Mesodermal cell (in vitro differentiated cells): ENCODE data around the gene HOXA3.

Source experiments
- H3K27ac ChIP-seq: 2 replicates; pipeline ENCODE4 v1.7.0; 2013; ENCODE audit warnings: mild to moderate bottlenecking, low read depth, low read length, moderate library complexity; ENCODE audit not compliant: severe bottlenecking
- H3K36me3 ChIP-seq: 2 replicates; pipeline ENCODE4 v1.7.1; 2013; ENCODE audit warnings: mild to moderate bottlenecking, low read length, moderate library complexity; ENCODE audit not compliant: control insufficient read depth, insufficient read depth
- H3K4me1 ChIP-seq: one replicate; pipeline ENCODE4 v1.7.1; 2013; ENCODE audit warnings: mild to moderate bottlenecking, low read length; ENCODE audit not compliant: insufficient read depth, control insufficient read depth, poor library complexity, severe bottlenecking
- H3K4me3 ChIP-seq: 2 replicates; pipeline ENCODE4 v1.7.0; 2013; ENCODE audit warnings: low read length, control low read depth, mild to moderate bottlenecking; ENCODE audit not compliant: insufficient read depth, poor library complexity, severe bottlenecking; ENCODE audit errors: extremely low read depth
- H3K9me3 ChIP-seq: 2 replicates; pipeline ENCODE4 v1.7.1; 2013; ENCODE audit warnings: mild to moderate bottlenecking, low read length, moderate library complexity; ENCODE audit not compliant: control insufficient read depth
- WGBS, 2 experiments: methylation state at CpG; one replicate each; pipeline ENCODE4 v1.1.5; 2013; ENCODE audit warnings: missing lambda C conversion rate in 2 of 2; ENCODE audit not compliant: insufficient coverage in 2 of 2; 5-methylcytosine and 5-hydroxymethylcytosine counted together

The HOXA3 gene

GRCh38 chr7:27181795-27182275, 29.5 kb upstream of the HOXA3 start:
- no peaks in the 10 kb centered on the region for H3K36me3 ChIP-seq
- H3K4me3 ChIP-seq = no peak overlapping the region
- WGBS, 2 experiments = 0 to 52% methylated on average over 1 to 3 of the region's 4 CpGs
- no peak overlapping the region for H3K27ac ChIP-seq
- H3K9me3 ChIP-seq = no peaks in the 10 kb centered on the region
- H3K4me1 ChIP-seq = peaks cover 6% of the 10 kb centered on the region

GRCh38 chr7:27180431-27181420, 28.3 kb upstream of the HOXA3 start:
- Histone ChIP-seq H3K4me3 (no peak overlapping the region), H3K36me3 (no peaks in the 10 kb centered on the region), H3K27ac (no peak overlapping the region), H3K9me3 (no peaks in the 10 kb centered on the region), H3K4me1 (peaks cover 6% of the 10 kb centered on the region)
- WGBS, 2 experiments = 26 to 40% methylated on average over 9 of the region's 12 CpGs

GRCh38 chr7:27179503-27180430, 27.4 kb upstream of the HOXA3 start:
- Histone ChIP-seq H3K36me3 (no peaks in the 10 kb centered on the region), H3K4me3 (peak overlapping the region; percentile 16), H3K27ac (peak overlapping the region; percentile 29), H3K4me1 (peaks cover 2% of the 10 kb centered on the region), H3K9me3 (no peaks in the 10 kb centered on the region)
- 2 to 4% methylated on average over 32 to 41 of the region's 56 CpGs for WGBS, 2 experiments

GRCh38 chr7:27179030-27179429, 26.6 kb upstream of the HOXA3 start:
- H3K4me1 ChIP-seq = peaks cover 5% of the 10 kb centered on the region
- H3K27ac ChIP-seq = no peak overlapping the region
- no peaks in the 10 kb centered on the region for H3K36me3 ChIP-seq
- H3K9me3 ChIP-seq = no peaks in the 10 kb centered on the region
- WGBS, 2 experiments = 4 to 5% methylated on average over 12 to 13 of the region's 14 CpGs
- H3K4me3 ChIP-seq = peak overlapping the region; percentile 16

GRCh38 chr7:27178366-27178765, 26.0 kb upstream of the HOXA3 start:
- H3K4me3 ChIP-seq = no peak overlapping the region
- no peaks in the 10 kb centered on the region for H3K36me3 ChIP-seq
- H3K9me3 ChIP-seq = no peaks in the 10 kb centered on the region
- H3K4me1 ChIP-seq = peaks cover 5% of the 10 kb centered on the region
- WGBS, 2 experiments = 14 to 23% methylated on average over 2 to 4 of the region's 6 CpGs
- no peak overlapping the region for H3K27ac ChIP-seq

- H3K36me3 ChIP-seq = no peaks in the 10 kb centered on the region
- peaks cover 3% of the 10 kb centered on the region for H3K4me1 ChIP-seq
- 0 to 28% methylated on average over 1 to 4 of the region's 5 CpGs for WGBS, 2 experiments
- no peak overlapping the region for H3K4me3 ChIP-seq
- H3K9me3 ChIP-seq = no peaks in the 10 kb centered on the region
- no peak overlapping the region for H3K27ac ChIP-seq
Measured at GRCh38 chr7:27177795-27178320, 25.5 kb upstream of the HOXA3 start.

- no peaks in the 10 kb centered on the region for H3K36me3 ChIP-seq
- peaks cover 3% of the 10 kb centered on the region for H3K4me1 ChIP-seq
- H3K9me3 ChIP-seq = no peaks in the 10 kb centered on the region
- no peak overlapping the region for H3K27ac ChIP-seq
- 20 to 26% methylated on average over 17 of the region's 22 CpGs for WGBS, 2 experiments
- H3K4me3 ChIP-seq = no peak overlapping the region
Measured at GRCh38 chr7:27176962-27177794, 24.8 kb upstream of the HOXA3 start.

GRCh38 chr7:27176524-27176845, 24.1 kb upstream of the HOXA3 start:
- H3K27ac ChIP-seq = no peak overlapping the region
- H3K4me3 ChIP-seq = no peak overlapping the region
- 50 to 73% methylated on average over 2 of the region's 3 CpGs for WGBS, 2 experiments
- no peaks in the 10 kb centered on the region for H3K9me3 ChIP-seq
- peaks cover 3% of the 10 kb centered on the region for H3K4me1 ChIP-seq
- H3K36me3 ChIP-seq = no peaks in the 10 kb centered on the region

GRCh38 chr7:27175626-27176523, 23.5 kb upstream of the HOXA3 start:
- WGBS, 2 experiments = 7 to 11% methylated on average over 38 to 40 of the region's 40 CpGs
- no peak overlapping the region for H3K4me3 ChIP-seq
- H3K27ac ChIP-seq = no peak overlapping the region

More at GRCh38 chr7:27175626-27176523, 23.5 kb upstream of the HOXA3 start:
- Histone ChIP-seq H3K9me3 (no peaks in the 10 kb centered on the region), H3K4me1 (peaks cover 3% of the 10 kb centered on the region), H3K36me3 (no peaks in the 10 kb centered on the region)
